H4 (cell line): ENCODE measurements around the gene LRRC40. TPM values are rescaled to one million over a fixed set of nuclear protein-coding genes. Genes with fewer than 3 reads are reported as not detected.
"Not testable (repeated sequence)": the region's sequence is repeated elsewhere in the genome, so short reads cannot be mapped to it uniquely, and the experiment has no call there.

ENCODE experiments used
- DNase-seq: peaks from one replicate; pipeline ENCODE4 v3.0.0-alpha.2; 2015; ENCODE audit warnings: low spot score
- total RNA-seq: library from RNA; depleted of rRNA; stranded (reverse); fragments of >200 nt; shearing (Covaris generic); gene quantifications from 2 replicates; pipeline ENCODE4 v1.2.3, GENCODE V29; 2014

Gene LRRC40
- total RNA-seq, 1 experiment from 2014 or later, result 29.5 TPM

- DNase-seq, result no peak
These were observed 3.1 kb downstream of the LRRC40 start for GRCh38 chr1:70202173-70202758.

GRCh38 chr1:70200065-70200464 lies 5.3 kb downstream of the LRRC40 start:
- DNase-seq, result no peak

- DNase-seq, result no peak
These were observed 9.0 kb downstream of the LRRC40 start for GRCh38 chr1:70196333-70196732.

DNA sequence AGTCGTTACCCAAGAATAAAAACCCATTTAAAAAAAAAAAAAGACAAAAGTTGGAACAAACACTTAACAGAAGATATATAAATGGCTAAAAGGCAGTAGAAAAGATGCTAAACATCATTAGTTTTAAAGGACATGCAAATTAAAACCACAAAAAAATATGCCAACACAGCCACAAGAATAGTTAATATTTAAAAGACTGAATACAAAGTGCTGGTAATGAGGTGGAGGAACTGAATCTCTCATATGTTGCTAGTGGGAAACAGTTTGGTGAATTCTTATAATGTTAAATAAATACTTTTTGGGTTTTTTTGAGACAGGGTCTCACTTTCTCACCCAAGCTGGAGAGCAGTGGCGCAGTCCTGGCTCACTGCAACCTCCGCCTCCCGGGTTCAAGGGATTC lies 10.0 kb downstream of the LRRC40 start:
- DNase-seq, result no peak

DNA sequence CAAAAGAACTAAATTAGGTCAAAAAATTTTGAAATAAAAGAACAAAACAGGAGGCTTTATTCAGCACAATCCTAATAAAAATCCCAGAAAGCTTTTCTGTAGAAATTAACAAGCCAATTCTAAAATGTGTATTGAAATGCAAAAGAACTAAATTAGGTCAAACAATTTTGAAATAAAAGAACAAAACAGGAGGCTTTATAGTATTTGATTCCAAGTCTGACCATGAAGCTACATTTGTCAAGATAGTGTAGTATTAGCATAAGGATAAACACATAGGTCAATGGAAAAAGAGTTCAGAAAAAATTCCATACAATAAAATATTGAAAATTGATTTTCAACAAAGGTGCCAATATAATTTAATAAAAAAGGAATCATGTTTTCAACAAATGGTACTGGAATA lies 10.8 kb downstream of the LRRC40 start:
- no peak for DNase-seq

- DNase-seq, result not testable (repeated sequence)
These were observed 12.9 kb downstream of the LRRC40 start for GRCh38 chr1:70192446-70192845.

GRCh38 chr1:70190180-70190579 lies 15.2 kb downstream of the LRRC40 start:
- DNase-seq, result no peak

- no peak for DNase-seq
These were observed 16.9 kb downstream of the LRRC40 start for GRCh38 chr1:70188522-70188921.

DNA sequence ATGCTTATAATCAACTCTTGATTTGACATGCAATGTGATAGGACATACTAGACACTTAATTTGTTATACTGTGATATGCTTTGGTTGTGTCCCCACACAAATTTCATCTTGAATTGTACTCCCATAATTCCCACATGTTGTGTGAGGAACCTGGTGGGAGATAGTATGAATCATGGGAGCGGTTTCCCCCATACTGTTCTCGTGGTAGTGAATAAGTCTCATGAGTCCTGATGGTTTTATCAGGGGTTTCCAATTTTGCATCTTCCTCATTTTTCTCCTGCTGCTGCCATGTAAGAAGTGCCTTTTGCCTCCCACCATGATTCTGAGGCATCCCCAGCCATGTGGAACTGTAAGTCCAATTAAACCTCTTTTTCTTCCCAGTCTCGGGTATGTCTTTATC lies 20.2 kb downstream of the LRRC40 start:
- DNase-seq, result not testable (repeated sequence)

DNA sequence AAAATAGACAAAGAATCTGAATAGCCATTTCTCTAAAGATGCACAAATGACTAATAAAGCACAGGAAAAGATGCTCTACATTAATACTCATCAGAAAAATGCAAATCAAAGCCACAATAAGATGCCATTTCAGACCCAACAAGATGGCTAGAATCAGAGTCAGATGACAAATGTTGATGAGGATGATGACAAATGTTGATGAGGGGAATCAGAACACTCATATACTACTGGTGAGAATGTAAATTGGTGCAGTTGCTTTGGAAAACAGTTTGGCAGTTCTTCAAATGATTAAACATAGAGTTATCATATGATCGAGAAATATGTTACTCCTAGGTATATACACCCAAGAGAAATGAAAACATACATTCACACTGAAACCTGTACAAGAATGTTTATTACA lies 33.9 kb downstream of the LRRC40 start:
- DNase-seq, result no peak

- DNase-seq, result no peak
These were observed 36.1 kb downstream of the LRRC40 start for GRCh38 chr1:70169018-70169839.

GRCh38 chr1:70168283-70168682 lies 37.1 kb downstream of the LRRC40 start:
- no peak for DNase-seq

DNA sequence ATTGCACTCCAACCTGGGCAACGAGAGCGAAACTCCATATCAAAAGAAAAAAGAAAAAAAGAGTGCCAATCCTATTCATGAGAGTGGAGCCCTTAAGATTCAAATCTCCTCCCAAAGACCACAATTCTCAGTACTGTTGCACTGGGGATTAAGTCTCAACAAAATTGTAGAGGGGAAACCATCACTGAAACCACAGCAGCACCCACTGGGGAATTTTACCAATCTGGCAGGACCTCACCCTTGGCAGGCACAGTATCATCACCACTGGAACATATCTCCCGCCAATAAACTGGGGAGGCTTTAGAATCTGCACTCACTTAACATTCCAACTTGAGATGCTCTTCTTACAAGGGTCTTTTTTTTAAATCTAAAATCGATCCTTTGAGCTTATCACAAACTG lies 41.0 kb downstream of the LRRC40 start:
- no peak for DNase-seq

- no peak for DNase-seq
These were observed 48.8 kb downstream of the LRRC40 start for GRCh38 chr1:70156529-70157120.

DNA sequence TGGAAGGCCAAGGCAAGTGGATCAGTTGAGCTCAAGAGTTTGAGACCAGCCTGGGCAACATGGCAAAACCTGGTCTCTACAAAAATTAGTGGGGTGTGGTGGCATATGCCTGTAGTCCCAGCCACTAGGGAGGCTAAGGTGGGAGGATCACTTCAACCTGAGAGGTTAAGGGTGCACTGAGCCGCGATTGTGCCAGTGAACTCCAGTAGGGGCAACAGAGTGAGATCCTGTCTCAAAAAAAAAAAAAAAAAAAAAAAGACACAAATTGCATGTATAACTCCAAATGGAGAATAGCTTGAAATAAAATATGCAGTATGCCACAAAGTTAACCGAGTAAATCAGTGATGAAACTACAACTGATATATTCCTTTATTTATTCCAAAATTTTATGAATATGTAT lies 51.6 kb downstream of the LRRC40 start:
- DNase-seq, result no peak

- no peak for DNase-seq
These were observed 54.9 kb downstream of the LRRC40 start for GRCh38 chr1:70150444-70150843.

GRCh38 chr1:70146488-70146887 lies 58.9 kb downstream of the LRRC40 start:
- DNase-seq, result peak; percentile 33

DNA sequence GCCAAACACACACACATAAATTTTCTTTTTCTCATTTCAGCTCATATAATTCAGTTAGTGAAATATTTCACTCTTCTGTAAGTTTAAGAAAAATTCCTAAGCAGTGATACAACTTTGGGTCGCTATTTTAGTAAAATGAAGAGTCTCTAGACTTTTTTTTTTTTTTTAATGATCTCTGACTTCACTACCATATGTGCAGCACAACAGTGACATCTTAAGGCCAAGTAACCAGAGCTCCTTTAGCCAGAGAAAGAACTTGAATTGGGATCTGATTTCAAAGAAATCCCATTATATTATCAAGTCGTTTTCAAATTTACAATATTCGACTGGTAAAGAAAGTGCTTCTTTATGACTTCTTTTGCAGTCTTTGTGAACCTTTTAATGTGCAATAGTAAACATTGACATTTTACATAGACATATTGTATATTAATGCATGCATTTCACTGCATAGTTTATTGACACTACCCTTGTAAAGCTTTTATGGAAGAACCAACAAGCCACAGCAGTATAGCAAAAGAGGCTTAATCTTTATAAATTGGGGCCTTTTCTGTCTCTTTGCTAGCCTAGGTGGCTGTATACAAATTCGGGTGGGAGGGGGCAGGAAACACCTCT lies 62.2 kb downstream of the LRRC40 start:
- peak; percentile 28 for DNase-seq

DNA sequence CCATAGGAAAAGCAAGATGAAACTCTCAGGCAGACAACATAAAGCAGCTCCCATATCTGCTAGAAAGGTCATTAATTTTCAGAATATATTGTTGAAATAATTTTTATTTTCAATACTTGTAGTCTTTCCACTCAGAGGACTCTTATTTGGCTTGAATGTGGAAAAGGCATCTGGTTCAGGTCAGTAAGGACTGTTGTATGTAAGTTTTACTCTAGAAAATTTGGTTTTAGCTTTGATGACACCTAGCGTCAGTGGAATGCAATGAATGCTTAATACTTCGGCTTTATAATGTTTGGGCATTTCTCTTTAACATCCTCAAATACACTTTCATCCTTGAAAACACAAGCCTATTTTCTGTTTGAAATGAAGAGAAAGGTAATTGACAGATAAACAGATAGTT lies 63.3 kb downstream of the LRRC40 start:
- peak; percentile 20 for DNase-seq

- no peak for DNase-seq
These were observed 64.5 kb downstream of the LRRC40 start for GRCh38 chr1:70140894-70141293.

- DNase-seq, result no peak
These were observed 65.0 kb downstream of the LRRC40 start for GRCh38 chr1:70140343-70140742.

DNA sequence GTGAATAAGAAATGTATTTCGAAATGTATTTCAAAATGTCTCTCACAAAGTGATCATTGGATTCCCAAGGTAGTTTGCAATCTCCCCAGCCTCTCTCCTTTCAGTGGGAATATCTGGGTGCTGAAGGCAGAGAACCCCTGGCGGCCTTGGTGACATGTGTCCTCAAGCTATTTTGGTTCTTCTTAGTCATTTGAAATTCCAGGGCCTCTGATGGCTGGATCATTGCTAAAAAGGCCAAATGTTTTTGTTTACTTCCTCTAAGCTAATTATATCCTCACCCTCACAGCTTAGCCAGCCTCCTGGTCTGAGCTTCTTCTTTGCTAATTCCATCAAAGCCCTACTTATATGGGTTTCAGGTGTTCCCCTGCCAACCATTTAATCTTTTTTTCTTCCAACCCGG lies 71.2 kb downstream of the LRRC40 start:
- no peak for DNase-seq

DNA sequence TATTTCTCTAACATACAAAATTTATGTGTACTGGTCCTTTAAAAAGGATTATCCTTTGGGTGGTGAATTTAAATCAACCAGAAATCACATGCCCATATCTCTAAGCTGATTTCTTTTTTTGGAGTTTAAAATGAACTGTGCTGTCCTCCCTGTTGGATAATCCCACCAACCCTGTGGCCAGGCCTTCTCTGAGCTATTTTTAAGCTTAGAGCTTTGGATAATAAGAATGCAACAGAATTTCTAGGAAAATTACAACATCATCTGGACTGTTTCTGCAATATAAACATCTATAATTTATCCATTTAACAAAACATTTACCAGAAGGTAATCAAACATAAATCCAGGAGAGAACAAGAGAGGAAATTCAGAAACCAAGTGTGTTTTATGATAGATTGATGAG lies 88.3 kb downstream of the LRRC40 start:
- no peak for DNase-seq
